ENCODE data around the gene CBX4.

CBX4 gene

GRCh38 chr17:79811011-79811867 lies 28.0 kb downstream of the CBX4 start:
- no peak for FAIRE-seq

GRCh38 chr17:79810130-79811010 lies 28.9 kb downstream of the CBX4 start:
- FAIRE-seq = no peak

GRCh38 chr17:79809530-79810129 lies 29.6 kb downstream of the CBX4 start:
- no peak for FAIRE-seq

- no peak for FAIRE-seq
Measured at GRCh38 chr17:79808763-79809529, 30.3 kb downstream of the CBX4 start.

- no peak for FAIRE-seq
Measured at GRCh38 chr17:79806863-79807720, 32.1 kb downstream of the CBX4 start.

- FAIRE-seq = no peak
Measured at GRCh38 chr17:79806446-79806760, 32.8 kb downstream of the CBX4 start.

GRCh38 chr17:79804856-79805696 lies 34.2 kb downstream of the CBX4 start:
- no peak for FAIRE-seq

- FAIRE-seq = no peak
Measured at GRCh38 chr17:79803997-79804855, 35.0 kb downstream of the CBX4 start.

- no peak for FAIRE-seq
Measured at GRCh38 chr17:79803421-79803996, 35.7 kb downstream of the CBX4 start.

GRCh38 chr17:79802736-79803420 lies 36.4 kb downstream of the CBX4 start:
- no peak for FAIRE-seq

- FAIRE-seq = no peak
Measured at GRCh38 chr17:79802039-79802735, 37.1 kb downstream of the CBX4 start.

- FAIRE-seq = no peak
Measured at GRCh38 chr17:79801156-79802038, 37.8 kb downstream of the CBX4 start.

- no peak for FAIRE-seq
Measured at GRCh38 chr17:79800325-79801155, 38.7 kb downstream of the CBX4 start.

GRCh38 chr17:79799538-79800324 lies 39.5 kb downstream of the CBX4 start:
- no peak for FAIRE-seq

GRCh38 chr17:79799174-79799537 lies 40.1 kb downstream of the CBX4 start:
- no peak for FAIRE-seq

Data from islet of Langerhans (tissue), 1 donor.